HG03457 (cell line): ENCODE results near the gene APOA4.

Source experiments
- ATAC-seq: cut with Tn5 transposase; IDR thresholded peaks from one replicate; pipeline ENCODE4 v1.9.1; 2021; ENCODE audit warnings: moderate number of reproducible peaks; ENCODE audit not compliant: unreplicated experiment

The APOA4 gene

DNA sequence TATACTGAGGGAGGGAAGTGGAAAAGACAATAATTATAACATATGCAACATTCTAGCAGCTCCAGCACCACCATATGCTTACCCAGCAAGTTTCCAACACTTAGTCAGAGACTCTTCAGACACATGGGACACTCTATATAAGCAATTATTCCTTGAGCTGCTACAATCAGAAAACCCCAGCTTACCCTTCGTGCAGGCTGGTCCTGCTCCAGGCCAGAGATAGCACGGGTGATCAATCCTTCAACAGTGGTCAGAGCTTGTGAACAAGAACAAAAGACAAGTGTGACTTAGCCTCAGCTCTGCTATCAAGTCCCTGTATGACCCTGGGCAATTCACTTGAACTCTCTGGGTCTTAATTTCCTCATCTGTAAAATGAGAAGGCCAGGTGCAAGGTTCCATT, 36.8 kb downstream of the APOA4 start:
- ATAC-seq, result no peak

DNA sequence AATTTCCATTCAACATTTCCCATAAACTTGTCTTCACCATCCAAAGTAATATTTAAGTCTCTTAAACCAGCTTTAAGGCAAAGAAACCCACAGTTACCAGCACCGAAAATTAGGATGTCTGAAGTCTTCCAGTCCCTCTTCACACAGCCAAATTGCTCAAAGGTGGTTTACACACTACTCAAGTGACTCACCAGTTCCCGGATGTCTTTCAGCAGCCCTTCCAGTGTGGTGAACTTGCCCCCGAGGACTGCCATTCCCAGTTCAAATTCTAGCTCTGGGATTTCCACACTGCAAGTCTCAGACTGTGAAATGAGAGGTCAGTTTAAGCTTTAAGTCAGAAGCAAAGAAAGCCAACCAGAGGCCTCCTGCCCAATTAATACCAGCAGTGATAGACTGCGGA, 40.4 kb downstream of the APOA4 start:
- no peak for ATAC-seq

DNA sequence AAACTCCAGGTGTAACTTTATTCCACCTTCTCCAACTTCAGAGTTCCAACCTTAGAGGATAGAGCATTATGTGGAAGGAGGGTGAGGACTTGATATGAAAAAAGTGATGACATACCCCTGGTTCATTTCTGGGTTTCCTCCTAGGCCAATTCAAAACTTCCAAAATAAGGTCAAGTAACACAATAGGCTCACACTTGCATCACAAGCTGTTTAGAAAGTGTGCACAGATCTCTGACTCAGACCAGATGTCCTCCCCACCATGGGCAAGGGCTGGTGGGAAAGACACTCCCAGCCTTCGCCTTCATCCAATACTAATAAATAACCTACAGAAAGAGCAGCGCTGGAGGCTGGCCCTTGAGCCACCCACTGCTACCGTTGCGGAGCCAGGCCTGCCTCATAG, 44.5 kb downstream of the APOA4 start:
- no peak for ATAC-seq

DNA sequence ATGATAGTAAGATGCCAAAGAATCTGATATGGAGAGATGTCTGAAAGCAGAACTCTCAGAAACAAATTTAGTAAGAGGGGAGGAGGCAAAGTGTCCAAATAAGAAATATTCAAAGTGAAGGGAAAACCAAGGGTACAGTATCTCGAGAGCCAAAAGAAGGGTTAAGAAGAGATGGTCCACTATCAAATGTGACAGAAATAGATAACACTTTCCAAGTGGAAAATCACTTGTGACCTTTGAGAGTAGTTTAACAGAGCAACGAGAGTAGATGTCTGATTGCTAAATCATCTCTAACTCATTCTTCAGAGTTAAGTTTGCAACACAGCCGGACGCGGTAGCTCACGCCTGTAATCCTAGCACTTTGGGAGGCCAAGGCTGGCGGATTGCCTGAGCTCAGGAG, 46.0 kb downstream of the APOA4 start:
- no peak for ATAC-seq

DNA sequence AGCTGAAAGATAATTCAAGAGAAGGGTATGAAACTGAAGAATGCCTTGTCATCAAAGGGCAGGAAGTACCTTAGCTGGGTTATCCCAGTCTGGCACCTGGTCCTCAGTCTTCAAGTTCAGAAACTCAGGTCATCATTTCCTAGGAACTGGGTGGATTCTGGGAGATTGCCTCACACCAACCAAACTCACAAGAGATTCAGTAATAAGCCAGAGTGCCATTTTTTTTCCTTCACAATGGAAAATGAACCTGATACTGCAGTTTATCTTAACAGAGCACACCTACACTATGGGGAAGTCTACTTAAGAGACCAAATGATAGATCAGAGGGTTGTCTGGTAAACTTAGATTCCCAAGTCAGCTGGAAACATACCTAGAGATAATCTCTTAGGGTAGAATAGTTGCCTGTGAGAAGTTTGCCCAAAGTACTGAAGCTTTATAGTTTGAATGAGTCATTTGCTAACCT, 46.6 kb downstream of the APOA4 start:
- ATAC-seq, result no peak

DNA sequence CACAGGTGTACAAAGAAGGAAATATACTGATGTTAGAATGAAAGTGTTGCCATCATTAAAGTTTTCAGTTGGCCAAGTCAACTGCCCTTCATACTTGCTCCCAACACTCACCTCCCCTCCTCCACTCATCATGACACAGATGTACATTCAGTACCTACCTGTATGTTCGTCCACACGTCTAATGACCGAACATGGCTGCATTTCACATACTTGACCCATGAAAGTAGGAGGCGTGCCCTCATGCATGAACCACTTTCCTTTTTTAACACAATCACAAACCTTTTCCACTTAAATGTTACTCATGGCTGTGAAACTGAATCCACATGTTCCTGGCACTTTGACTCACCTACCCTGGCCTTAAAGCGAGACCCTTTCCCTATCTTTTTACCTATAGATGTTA, 47.1 kb downstream of the APOA4 start:
- ATAC-seq, result no peak

DNA sequence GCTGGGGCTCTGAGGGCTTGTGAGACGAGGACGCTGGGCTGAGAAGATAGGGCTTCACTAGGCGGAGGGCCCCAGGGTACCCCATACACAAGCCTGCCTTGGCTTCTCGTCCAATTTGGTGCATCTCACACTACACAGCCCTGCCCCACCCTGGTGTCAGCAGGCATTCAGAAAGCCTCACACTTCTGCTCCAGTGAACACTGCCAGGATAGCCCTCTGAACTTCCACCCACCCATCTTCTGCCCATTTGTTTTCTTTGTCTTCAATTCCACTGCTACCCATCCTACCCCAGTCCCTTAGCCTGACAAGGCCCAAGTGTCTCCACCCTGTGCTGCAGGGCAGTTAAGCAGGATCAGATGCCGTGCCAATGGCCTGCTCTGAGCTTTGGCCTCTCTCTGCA, 48.4 kb downstream of the APOA4 start:
- ATAC-seq, result no peak

DNA sequence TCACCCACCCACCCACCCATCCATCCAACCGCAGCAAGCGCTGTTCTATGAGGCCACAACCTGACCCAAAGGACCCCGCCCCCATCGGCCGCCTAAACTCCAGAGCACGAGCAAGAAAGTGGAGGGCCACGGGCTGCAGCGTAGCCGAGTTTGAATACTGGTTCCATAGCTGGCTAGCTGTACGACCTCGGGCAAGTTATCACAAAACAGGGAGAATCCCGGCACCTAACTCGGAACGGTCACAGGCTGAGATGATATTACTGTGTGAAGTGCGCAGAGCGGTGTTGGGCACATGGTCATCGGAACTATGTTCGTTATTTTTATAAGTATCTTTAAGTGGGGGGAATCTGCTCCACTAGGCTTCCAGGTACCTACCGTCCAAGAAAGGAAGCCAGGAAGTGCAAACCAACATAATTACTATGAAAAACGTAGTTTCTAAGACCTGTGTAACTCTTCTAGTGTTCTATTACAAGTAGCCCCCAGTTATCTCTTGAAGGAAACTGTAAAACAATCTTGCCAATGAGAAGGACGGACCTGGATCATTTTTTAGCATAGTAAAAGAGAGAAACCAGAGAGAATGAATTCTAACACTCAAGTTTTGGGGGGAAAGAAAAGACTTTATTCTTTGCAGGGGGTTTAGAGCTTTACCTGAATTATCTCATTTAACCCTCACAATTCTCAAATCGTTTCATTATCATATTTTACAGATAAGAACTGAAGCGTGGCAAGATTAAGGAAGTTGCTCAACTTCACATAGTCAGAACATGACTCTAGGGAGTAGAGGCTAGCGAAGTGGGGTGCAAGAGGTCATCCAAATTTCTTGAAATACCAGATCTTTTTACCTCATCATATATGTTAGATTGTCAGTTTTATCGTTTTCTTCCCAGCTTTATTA, 49.7 kb downstream of the APOA4 start:
- peak; percentile 20 for ATAC-seq

DNA sequence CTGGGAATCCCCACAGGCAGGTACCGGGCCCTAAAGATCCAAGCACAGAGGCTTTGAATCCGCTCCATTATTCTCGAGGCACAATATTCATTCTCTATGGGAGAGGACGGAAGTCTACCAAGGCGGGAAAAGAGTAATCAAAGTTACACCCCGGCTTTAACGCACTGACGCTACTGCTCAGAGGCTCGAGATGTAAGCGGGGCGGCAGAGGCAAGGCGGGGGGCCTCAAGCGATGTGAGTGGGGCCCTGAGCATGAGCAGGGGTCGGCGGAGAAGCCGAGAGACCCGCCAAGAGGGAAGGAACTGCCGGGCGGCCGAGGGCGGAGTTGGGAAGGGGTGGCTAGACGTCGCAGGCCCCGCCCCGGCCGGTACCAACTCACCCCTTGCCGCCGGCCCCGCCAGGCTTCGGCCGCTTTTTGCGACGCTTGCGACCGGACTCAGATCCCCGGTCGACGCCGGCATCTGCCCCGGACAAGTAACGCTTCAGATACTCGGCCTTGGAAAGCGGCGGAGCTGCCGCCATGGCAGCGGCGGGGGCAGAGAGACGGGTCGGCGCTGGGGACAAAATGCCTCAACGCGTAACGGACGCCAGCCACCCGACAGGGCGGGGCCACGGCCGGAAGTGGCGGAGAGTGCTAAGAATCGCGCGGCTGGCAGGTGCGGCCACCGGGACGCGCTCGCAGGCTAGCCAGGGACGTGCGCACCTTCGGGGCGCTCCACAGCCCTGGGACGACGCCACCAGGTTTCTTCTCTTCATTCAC, 50.5 kb downstream of the APOA4 start, which contains the start of gene BUD13:
Gene BUD13, minus strand, starts transcription at position 545 of the 760 bp plus-strand sequence. Its CDS starts 23 bp downstream, at position 522.
- ATAC-seq, result peak; percentile 72

DNA sequence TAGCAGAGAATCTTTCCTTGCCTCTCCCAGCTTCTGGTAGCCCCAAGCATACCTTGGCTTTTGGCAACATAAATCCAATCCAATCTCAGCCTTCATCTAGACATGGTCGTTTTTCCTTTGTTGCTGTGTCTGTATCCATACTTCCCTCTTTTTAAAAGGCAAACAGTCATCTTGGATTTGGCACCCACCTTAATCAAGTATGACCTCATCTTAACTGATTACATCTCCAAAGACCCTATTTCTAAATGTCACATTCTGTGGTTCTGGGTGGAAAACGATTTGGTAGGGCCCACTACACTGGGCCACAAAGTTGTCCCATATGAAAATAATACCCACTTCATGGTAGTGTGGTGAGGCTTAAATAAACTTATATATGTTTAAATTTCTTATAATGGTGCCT, 51.2 kb downstream of the APOA4 start:
- ATAC-seq, result no peak
